NCI-H524 (cell line): Measurements from ENCODE around the gene MYH11.

Experiments
- DNase-seq, 2 experiments: peaks; one replicate each; lab custom pipeline; 2025; lab: John Stamatoyannopoulos, UW

MYH11 gene

DNA sequence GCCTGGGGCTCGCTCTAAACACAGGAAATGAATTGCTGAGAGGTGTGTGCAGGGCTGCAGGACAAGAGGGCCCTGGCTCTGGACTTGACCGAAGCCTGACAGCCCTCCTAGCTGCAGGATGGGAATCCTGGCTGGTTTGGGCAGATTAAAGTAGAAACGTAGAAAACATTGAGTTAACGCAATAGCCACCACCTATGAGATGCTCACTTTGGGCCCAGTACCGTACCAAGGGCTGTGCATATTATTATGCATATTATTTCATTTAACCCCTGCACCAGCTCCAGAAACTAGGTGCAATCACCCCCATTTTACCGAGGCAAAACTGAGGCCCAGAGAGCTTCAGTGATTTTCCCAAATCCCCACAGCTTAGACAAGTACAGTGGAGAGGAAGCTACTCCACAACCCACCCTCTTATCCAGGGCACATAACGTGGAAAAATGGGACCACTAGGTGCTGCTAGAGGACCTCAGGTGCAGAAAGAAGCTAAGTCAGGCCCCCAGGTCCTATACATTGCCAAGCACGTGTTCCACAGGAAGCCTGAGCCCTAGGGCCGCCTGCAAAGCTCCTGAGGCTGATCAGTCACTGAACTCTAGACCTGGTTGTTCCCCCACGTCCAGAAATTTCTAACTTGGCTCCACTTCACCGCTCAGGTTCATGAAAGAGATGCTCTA, 79.2 kb downstream of the MYH11 start:
- peak; percentile 76 to 87 for DNase-seq

DNA sequence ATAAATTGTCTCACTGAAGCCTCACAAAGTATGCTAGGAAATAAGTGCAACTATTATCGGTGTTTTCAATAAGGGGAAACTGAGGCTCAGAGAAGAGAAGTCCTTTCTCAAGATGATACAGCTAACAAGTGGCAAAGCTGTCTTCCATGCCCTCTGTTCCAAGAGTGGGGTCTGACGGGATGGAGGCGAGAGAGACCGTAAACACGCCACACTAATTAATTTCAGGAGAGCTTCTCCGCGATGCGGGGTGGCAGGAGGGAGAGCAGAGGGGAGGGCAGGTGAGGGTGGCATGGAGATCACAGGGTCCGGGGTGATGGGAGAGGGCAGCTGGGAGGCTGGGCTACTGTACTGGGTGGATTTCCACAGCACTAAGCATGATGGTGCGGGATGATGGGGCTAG, 80.3 kb downstream of the MYH11 start:
- no peak for DNase-seq

DNA sequence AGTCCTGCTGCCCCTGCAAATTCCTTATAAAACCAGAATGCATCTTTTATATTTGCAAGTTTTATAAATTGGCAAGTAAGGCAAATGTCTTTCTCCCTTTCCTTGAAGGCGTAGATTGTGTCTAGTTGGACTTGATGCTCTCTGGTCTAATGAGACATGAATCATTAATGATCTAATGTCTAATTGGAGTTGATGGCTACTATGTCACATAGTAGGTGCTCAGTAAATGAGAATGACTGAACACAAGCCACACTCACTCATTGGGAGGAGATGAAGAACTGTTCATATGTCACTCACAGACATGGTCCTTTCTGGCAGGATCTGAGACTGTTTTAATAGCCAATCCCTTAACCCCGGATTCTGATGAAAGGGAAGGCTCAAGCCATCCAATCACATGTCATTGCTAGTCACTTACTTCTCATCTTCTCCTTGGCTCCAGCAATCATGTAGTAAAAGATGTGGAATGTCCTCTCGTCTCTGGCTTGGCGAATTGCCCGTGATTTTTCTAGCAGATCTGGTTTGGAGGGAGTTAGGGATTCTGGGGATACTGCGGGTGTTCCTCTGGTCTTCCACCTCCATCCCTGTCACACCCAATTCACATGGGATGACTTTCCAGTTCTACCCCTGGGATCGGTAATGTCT, 81.0 kb downstream of the MYH11 start:
- no peak for DNase-seq

DNA sequence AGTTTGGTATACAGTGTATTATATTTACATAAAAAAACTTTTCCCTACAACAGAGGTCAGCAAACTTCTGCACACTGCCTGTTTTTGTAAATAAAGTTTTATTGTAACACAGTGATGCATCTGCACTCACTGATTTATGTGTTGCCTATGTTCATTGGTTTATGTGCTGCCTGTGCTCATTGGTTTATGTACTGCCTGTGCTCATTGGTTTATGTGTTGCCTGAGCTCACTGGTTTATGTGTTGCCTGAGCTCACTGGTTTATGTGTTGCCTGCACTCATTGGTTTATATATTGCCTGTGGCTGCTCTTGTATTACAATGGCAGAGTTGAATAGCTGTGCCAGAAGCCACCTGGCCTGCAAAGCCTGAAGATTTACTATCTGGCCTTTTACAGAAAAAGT, 81.6 kb downstream of the MYH11 start:
- no peak for DNase-seq

DNA sequence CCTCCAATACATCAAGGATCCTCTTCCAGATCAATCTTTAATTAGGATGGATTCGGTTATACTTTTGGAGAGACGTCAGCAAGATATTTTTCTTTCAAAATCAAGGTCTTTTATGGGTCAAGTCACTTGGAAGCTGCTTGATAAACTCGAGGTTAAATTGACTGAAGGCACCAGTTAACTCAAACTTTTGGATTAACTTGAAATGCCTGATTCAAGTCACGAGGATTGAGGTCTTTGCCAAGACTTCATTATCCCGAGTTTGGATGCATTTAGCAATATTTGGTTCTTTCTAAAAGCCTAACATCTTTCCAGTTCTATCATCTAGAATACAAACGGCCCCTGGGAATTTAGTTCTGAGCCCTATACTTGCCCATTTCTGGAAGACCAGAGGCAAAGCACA, 82.9 kb downstream of the MYH11 start:
- DNase-seq, result no peak

DNA sequence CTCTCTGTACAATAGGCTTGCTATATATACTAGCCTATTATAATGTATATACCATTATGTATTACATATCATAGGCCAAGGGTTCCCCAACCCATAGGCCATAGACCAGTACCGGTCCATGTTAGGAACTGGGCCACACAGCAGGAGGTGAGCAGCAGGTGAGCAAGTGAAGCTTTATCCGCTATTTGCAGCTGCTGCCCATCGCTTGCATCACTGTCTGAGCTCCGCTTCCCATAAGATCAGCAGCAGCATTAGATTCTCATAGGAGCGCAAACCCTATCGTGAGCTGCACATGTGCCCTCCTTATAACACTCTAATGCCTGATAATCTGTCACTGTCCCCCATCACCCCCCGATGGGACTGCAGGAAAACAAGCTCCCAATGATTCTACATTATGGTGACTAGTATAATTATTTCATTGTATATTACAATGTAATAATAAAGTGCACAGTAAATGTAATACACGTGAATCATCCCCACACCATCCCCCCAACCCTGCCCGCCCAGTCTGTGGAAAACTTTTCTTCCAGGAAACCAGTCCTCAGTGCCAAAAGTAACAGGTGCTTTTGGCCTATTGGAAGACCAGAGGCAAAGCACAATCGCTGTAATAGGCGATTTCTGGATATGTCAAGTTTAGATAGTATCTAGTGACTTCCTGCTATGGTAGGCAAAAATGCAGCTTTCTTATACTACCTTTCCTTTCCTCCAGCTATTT, 84.1 kb downstream of the MYH11 start:
- DNase-seq, result no peak

DNA sequence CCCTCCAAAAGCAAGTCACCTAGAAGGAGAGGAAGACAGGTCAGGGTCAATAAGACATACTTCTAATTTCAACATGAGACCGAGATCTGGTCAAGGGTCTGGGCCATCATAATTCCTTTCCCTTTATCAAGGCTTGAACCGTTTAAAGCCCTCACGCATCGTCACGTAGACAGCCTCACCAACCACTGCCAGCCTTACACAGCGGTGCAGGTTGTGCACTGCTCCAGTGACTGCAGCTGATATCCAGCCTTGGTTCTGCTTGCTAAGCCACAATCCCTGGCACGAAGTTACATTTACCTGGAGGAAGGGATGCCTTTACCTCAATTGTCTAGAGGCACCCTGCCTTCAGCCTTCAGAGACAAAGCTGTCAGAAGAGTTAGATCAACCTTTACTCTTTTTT, 85.1 kb downstream of the MYH11 start:
- no peak for DNase-seq

DNA sequence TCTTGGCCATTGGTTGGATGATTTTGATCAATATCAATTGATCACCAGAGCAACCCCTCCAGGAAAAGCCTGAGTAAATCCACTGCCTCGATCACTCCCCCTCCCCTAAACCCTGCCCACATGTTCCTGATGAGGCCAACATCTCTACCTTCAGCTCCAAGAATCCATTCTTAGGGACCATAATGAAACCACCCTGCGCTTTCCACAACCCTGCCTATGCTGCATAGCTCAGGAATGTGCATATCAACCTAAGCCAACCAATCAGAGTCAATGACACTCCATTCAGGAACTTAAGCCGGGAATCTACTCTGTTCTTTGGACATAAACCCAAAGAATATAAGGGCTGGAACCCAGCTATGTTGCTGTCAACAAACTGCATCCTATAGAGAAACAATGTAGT, 86.3 kb downstream of the MYH11 start:
- no peak for DNase-seq

DNA sequence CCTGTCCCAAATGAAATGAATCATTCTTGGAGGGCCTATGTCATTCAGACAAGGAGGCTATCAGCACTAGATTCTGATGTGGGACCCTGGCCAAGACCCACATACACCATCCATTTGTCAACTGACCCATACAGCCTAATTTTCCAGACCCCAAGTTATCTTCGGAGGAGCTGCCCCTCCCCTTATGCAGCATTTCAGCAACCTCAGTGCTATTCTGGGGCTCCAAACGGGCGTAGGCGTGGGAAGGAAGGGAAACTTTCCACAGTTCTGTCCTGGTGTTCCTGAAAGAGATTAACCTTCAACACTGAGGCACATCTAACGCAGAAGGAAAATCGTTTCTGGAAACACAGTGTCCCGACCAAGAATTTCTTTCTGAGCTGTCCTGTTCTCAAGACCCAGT, 86.7 kb downstream of the MYH11 start:
- DNase-seq, result no peak

DNA sequence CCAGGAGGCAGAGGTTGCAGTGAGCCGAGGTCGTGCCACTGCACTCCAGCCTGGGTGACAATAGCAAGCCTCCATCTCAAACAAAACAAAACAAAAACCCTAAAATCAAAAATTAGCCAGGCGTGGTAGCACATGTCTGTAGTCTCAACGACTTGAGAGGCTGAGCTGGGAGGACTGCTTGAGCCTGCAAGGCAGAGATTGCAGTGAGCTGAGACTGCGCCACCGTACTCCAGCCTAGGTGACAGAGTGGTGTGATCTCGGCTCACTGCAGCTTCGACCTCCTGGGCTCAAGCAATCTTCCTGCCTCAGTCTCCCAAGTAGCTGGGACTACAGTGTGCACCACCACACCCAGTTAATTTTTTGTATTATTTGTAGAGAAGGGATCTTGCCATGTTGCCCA, 87.6 kb downstream of the MYH11 start:
- no peak for DNase-seq

DNA sequence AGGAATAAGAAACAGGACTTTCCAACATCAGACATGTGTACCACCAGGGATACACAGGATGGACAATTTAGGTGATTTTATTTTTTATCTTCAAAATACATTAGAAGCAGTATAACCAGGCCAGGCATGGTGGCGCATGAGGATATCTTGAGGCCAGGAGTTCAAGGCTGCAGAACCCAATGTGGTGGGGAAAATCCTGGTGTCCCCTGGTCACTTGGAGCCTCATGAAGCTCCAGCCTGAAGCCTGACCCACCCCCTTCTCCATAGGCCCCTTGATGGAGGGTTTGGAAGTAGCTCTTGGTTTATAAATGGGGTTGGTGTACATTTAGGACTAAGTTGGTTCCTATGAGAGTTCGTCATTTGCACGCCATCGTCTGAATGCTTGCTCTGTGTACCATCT, 88.6 kb downstream of the MYH11 start:
- DNase-seq, result no peak

DNA sequence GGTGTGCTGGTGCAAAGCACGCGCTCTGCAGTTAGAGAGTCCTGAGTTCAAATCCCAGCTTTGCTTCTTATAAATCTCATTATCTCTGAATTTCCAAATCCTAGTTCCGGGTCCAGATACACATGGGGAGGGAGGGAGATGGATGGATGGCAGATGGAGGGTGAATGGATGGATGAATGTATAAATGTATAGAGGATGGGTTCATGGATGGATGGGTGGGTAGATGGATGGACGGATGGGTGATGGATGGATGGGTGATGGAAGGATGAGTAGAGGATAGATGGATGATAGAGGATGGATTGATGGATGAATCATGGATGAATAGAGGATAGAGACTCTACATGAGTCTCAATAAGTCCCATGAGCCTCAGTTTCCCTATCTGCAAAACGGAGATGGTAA, 89.9 kb downstream of the MYH11 start:
- DNase-seq, result no peak

DNA sequence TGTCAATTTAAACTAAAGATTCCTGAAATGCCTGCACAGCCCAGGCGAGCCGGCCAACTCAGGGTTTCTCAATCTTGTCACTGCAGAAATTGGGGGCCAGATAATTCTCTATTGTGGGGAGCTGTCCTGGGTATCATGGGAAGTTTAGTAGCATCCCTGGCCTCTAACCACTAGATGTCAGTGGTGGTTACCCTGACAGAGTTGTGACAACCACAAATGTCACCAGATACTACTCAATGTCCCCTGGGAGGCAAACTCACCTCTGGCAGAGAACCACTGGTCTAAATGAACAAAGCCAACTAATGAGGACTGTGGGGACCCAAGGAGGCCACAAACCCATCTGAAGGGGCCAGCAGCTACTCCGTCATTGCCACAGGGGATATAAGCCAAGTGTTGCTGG, 90.9 kb downstream of the MYH11 start:
- DNase-seq, result peak; percentile 26 to 80

DNA sequence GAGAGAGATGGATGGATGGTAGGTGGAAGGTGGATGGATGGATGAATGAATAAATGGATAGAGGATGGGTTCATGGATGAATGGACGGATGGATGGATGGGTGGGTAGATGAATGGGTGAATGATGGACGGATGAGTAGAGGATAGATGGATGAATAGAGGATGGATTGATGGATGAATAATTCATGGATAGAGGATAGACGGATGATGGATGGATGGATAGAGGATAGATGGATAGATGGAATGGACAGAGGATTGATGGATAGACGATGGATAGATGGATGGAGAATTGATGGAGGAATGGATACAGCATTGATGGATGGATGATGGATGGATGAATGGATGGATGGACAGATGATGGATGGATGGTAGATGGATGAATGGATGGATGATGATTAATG, 91.7 kb downstream of the MYH11 start:
- DNase-seq, result no peak

DNA sequence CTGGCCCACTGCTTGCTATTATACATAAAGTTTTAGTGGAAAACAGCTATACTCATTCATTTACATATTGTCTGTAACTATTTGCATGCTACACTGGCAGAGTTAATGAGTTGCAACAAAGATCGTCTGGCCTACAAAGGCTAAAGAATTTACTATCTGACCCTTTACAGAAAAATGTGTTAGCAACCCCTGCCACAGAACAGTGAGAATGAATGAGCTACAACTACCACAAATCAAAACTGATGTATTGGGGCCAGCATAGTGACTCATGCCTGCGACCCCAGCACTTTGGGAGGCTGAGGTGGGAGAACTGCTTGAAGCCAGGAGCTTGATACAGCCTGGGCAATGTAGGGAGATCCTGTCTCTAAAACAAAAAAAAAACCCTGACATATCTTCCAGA, 92.7 kb downstream of the MYH11 start:
- no peak for DNase-seq

DNA sequence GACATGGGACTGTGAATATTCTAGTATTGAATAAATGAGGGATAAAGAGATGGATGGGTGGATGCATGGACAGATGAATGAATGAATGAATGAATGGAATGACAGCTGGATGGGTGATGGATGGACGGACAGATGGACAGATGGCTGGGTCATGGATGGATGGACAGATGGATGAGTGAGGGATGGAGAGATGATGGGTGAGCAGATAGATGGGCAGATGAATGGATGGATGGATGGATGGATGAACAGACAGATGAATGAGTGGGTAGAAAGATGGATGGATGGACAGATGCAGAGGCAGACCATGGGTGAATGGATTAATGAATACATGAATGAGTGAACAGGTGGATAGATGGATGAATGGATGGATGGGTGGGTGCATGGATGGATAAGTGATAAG, 96.7 kb downstream of the MYH11 start:
- DNase-seq, result no peak

DNA sequence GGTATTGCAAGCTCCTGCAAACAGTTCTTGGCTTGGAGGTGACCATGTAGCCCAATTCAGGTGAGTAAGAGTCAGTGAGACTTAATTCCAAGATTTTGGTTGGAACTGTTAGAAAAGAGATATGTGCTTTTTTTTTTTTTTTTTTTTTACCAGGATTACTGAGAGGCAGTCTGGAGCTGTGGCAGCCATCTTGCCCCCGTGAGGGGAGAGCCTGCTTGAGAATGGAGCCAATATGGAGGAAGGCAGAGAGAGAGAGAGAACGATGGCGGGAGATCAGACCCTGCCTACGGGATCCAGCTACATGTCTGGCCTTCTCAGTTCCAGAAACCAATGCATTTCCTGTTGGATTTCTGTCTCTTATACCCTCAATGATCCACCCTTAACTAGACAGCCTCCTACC, 97.8 kb downstream of the MYH11 start:
- no peak for DNase-seq

DNA sequence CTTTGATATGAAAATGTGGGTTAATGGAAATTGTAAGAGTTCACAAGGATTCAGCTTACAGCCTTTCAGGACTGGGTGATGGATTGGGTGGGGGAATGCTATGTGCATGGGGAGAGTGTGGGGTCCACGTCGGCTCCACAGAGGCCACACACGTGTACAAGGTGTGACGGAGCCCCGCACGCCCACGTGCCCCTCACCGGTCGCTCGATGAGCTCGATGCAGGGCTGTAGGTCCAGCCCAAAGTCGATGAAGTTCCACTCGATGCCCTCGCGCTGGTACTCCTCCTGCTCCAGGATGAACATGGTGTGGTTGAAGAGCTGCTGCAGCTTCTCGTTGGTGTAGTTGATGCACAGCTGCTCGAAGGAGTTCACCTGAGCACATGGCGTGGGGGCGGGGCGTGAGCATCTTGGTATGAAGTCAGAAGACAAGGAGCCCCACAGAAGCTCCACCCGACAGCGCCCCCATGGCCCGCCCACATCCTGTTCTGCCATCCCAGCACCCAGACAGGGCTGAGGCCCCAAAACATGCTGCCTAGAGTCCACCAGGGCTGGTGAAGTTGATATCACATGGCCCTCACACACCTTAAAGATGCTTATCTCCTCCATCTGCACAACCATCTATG, 99.1 kb downstream of the MYH11 start:
- no peak for DNase-seq

DNA sequence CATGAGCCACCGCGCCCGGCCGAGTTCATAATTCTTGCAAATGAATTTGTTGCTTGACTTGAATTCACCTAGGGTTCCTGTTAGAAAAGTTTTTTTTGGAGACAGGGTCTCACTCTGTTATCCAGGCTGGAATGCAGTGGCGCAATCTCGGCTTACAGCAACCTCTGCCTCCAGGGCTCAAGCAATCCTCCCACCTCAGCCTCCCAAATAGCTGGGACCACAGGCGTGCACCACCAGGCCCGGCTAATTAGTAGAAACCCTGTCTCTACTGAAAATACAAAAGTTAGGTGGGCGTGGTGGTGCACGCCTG, 99.8 kb downstream of the MYH11 start:
- no peak for DNase-seq

DNA sequence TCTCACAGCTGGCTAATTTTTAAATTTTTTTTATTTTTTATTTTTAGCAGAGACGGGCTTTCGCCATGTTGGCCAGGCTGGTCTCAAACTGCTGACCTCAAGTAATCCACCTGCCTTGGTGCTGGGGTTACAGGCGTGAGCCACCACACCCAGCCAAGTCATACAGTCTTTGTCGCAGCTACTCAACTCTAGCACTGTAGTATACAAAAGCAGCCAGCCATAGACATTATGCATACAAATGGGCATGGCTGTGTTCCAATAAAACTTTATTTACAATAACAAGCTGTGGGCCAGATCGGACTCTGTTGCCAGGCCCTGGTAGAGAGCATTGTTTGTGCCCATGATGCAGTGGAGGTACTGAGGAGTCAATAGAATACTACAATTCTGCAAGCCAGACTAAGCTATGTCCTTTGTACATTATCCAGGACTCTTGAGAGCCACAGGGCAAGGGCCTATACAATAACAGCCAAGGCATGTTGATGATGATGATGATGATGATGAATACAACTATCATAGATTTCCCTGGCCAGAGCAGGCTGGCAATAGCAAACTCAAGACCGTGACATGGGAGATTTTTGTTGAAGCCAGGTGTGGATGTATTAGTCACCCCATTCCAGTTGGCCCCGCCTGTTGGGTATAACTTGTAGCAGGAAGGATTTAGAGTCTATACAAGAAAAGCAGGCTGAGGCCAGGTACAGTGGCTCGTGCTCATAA, 101.8 kb downstream of the MYH11 start:
- no peak for DNase-seq

DNA sequence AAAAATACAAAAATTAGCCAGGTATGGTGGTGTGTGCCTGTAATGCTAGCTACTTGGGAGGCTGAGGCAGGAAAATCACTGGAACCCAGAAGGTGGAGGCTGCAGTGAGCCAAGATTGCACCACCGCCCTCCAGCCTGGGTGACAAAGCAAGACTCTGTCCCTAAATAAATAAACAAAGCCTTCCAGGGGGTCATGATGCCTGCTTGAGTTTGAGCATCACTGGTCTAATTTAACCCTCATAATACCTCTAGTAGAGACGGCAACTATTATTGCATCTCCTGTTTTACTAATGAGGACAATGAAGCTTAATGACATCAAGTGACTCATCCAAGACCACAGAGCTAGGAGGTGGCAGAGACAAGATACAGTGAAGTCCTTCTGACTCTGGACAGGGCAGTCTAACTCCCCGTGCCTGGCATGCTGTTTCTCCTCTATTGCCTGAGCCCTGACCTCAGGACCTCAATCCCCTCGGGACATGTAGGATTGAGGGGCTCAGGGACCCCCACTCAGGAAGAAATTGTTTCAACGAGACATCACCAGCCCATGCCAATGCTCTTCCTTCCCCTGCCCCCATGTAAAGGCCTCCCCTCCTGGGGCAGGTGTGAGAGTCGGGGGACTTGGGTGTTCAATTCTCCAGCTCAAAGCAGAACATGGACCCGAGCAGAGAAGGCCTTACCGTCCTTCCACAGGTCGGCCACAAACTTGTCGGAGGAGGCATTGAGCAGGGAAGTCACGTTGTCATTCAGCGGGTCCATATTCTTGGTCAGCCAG, 103.9 kb downstream of the MYH11 start:
- no peak for DNase-seq

DNA sequence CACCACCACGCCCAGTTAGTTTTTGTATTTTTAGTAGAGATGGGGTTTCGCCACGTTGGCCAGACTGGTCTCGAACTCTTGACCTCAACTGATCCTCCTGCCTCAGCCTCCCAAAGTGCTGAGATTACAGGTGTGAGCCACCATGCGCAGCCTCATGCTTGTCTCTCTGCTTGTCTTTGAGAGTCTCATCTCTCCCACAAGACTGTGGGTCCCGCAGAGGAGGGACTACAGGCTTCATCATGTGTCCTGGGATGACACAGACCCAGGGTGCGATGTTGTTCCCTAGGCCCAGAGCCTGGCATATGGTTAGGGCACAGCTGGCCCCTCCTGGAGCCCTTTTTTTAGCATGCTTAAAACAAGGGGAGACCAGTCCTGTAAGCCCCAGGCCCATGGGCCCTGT, 104.9 kb downstream of the MYH11 start:
- no peak for DNase-seq
